Right lung (tissue), 5 donors: ENCODE results near the gene DRC1. TPM values are rescaled to one million over a fixed set of nuclear protein-coding genes. Genes with fewer than 3 reads are reported as not detected.

ENCODE experiments used
- DNase-seq, 2 donors: peaks; one replicate each; pipeline ENCODE4 v3.0.0-alpha.2; 2013
- polyA plus RNA-seq, 5 donors: library from polyadenylated mRNA; unstranded; fragments of 120-200 nt; gene quantifications; one replicate each; pipeline versions ENCODE4 v1.2.1 to v1.2.3, GENCODE V29; 2013; ENCODE audit warnings: inconsistent platforms in 1 of 5, low replicate concordance in 1 of 5; ENCODE audit not compliant: insufficient read length in 5 of 5, insufficient read depth in 1 of 5

DRC1 gene
- polyA plus RNA-seq, 5 donors = 1.1 to 8.5 (median 6.9) TPM

DNA sequence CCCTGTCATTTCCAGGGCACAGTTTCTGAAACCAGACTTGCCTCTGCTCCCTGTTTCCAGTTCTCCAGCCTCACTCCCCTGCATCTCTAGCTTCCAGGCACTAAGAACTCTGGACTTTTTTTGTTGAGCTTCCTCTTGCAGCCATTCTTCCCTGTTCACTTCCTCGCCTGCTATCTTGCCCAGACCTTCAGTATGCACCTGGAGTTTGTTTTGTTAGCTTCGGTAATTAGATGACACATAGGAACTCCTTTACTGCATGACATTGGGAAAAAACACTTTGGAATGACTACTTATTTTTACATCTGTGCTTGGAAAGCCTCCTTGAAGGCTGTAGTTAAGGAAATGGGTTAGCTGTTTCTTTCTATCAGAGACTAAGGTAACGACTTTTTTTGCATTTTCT, 41.0 kb downstream of the DRC1 start:
- no peak for DNase-seq

DNA sequence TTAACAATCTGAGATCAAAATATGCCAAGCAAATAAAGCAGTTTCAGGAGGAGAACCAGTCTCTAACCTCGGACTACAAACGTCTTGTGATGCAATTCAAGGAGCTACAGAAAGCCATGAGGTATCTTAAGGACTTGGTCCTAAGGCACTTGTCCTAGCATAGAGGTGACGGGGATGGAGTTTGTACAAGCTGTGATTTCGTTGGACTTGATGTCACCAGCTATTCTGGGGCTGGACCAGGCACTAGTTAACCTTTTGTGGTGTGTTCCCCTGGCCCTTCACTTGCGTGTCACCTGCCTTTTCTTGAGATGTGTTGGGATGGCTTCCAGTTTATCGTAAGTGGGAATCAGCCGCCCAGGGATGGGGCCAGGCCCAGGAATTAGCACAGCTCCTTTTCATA, 42.5 kb downstream of the DRC1 start:
- no peak for DNase-seq

DNA sequence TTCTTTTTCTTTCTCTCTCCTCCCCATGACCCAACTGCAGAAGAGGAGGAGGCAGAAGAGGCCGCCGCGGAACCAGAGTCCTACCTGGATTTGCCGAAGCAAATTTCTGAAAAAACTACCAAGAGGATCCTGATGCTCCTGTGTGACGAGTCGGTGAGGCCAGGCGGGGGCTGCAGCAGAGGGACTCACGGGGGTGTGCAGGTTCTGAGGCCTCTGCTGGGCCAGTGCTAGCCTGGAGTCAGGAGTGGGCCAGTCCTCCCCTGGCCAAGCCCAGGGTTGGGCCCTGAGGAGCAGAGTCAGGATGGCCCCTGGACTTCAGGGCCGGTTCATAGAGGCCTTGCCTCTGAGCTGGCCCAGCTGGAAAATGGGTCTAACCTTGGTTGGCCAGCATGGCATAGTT, 46.9 kb downstream of the DRC1 start:
- no peak for DNase-seq

- DNase-seq = no peak
Measured at GRCh38 chr2:26449278-26450030, 47.7 kb downstream of the DRC1 start.

DNA sequence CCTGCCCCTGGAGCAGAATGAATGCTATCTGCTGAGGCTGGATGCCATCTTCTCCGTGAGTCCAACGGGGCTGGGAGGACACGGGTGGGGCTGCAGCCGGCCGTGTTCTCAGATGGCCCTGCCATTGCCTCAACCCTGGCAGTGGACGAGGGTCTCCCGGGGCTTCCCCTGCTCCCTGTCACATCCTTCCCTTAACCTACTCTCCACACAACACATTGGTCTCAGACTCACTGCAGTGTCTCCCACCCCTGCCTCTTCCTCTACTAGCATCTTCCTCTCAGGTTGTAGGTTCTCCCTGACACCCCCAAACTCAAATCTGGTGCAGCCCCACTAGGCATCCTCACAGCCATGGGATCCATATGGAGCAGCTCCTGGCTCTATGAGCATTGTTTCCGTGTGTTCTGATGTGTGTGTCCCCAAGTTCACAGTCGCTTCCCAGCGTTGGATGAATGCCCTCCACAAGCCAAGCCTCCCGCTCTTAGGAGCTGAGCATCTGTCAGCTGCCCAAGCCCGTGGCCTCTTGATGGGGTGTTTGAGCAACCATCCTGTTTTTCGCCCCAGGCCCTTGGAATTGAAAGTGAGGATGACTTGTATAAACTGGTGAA, 48.4 kb downstream of the DRC1 start:
- DNase-seq = no peak

- no peak for DNase-seq
Measured at GRCh38 chr2:26451700-26452099, 50.0 kb downstream of the DRC1 start.

DNA sequence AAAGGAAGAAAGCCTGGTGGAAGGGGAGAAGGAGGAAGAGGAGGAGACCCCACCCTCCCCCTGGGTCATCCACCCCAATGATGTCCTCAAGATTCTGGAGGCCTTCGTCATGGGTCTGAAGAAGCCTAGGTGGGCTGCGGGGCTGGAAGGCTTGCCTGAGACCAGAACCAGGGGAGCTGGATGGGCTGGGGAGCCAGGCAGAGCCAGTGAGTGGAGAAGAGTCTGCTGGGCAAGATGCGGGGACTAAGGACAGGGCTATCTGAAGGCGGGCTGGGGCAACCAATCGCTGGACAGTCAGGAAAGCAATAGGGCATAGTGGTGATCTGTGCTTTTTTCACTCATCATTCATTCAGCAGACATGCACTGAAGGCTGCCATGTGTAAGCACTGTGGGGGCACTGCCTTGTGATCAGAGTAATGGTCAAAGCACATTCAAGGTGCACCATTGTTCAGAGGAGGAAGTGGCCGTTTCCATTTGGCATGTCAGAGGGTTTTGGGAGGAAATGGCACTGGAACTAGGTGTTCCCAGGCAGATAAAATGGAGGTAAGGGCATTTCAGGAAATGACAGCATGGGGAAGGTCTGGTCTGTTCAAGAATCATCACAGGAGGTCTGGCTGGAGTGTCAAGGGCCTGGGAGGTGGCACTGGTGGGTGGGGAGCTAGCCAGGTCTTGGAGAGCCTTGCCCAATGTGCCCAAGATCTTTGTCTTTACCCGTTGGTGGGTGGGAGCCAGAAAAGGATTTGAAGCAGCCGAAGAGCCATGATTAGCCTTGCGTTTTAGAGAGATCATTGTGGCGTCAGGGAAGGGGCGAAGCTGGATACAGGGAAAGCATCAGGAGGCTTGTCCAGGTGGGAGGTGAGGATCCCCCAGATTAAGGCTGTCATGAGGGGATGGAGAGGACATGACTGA, 52.0 kb downstream of the DRC1 start:
- no peak for DNase-seq

- DNase-seq = no peak
Measured at GRCh38 chr2:26454561-26455001, 52.9 kb downstream of the DRC1 start.

DNA sequence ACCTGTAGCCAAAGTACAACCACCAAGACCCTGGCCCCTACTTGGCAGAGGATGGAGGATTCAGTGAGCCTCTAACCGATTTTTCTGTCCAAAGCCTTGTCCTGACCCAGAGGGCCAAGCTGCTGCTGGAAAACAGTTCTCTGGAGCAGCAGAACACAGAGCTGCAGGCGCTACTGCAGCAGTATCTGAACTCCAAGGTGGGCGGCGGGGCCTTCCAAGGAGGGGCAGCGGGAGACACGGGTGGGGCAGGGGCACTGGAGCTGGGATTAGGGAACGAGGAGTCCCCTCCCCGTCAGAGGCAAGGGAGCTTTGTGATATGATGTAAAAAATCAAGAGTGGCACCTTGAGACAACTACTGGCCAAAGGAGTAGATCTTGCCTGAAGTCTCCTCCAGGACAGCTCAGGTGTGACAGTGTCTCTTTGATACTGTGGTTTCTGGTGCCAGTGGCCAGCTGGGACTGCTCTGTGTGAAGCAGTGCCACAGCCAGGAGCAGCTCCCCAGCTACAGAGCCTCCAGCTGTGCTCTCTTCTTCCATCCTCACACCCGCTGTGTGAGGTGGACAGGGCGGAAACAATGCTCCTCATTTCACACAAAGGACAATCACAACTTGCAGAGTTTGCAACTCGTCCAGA, 53.4 kb downstream of the DRC1 start:
- DNase-seq = no peak

- no peak for DNase-seq
Measured at GRCh38 chr2:26455670-26456439, 54.1 kb downstream of the DRC1 start.

DNA sequence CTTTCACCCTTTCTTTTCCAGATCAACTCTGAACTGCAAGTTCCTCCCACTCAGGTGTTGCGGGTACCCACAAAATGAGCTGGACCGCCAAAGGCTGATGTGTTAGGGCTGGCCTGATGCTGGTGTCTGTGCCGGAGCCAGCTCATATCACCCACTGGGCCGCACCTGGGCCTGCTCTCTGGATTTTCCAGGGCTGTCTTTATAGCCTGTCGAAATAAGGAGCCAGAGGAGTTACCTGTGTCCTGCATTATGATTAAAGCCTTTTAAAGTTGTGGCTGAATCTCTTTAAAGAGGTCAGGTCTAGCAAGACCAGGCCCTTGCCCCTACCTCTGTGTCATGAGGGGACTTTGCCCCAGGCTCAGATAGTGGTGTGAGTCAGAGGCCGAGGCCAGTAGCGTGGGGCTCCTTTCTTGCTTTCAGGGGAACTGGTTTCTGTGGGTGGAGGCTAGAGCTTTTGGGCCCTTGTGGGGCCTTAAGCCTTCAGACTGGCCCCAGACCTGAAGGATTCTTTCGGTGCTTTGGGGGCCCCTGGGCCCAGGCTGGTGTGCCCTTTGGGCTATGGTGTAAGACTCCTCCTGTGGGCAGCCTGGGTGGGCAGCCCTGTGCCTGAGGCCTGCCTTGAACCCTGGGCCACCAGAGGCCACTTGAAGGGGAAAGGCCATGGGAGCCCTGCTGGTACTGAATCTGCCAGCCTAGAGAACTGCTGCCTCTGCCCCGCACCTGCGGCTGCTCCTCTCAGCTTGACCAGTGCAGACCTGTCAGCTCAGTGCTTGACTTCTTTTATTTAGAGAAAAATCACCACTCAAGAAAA, 54.9 kb downstream of the DRC1 start:
- no peak for DNase-seq

DNA sequence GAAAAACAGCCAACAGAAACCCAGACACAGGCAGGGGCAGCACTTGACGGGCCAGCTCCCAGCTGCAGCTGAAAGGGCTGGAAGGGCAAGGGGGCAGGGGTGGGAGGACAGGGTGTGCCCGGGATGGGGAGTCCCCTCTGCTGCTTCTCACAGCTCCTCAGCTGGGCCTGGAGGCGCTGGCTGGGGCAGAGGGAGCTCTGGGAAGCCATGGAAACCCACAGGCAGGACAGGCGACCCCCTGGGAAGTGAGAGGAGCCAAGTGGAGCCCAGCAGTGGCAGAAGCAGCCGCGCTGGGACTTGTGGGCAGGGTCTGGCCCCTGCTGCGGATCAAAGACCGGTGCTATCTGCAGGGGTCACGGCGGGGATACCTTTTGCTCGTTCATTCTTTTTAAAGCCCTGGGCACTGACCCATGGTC, 55.5 kb downstream of the DRC1 start:
- no peak for DNase-seq

- DNase-seq = no peak
Measured at GRCh38 chr2:26457695-26458364, 56.1 kb downstream of the DRC1 start.

GRCh38 chr2:26458365-26459042, 56.8 kb downstream of the DRC1 start:
- DNase-seq = no peak

- no peak for DNase-seq
Measured at GRCh38 chr2:26459991-26460612, 58.4 kb downstream of the DRC1 start.

DNA sequence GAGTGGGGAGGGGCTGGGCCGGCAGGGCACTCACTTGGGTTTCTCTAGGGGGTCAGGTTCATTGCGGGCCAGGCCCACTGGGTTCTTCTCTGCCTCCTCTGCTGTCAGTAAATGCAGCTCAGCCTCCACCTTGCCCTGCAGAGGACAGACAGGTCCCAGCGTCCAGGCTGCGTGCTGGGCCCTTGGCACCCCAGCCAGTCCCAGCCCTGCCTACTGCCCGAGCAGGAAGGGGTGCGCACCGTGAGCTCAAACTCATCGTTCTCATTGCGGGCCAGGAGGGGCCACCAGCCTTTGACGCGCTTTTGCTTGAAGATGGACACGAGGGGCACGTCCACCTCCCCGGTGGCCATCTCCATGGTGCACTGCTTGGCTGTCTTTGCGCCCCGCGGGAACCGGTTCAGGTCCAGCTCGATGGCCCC, 58.9 kb downstream of the DRC1 start:
- DNase-seq = no peak

DNA sequence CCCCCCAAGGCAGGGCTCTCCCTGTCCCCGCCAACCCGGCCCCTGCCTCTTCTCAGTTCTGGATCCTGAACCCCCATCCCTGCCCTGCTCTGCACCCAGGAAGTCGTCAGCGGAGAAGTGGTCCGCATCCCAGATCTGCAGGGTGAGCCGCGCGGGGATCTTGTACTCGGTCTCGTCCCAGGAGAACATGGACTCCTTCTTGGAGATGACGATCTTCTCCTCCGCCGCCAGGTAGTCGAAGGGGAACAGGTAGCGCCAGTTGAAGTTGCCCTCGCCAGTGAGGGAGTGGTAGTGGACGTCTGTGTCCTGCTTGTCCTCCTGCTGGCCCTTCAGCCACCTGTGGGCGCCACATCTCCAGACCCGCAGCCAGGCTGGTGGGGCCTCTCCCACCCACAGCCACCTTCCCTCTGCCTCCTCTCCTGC, 59.9 kb downstream of the DRC1 start:
- no peak for DNase-seq

DNA sequence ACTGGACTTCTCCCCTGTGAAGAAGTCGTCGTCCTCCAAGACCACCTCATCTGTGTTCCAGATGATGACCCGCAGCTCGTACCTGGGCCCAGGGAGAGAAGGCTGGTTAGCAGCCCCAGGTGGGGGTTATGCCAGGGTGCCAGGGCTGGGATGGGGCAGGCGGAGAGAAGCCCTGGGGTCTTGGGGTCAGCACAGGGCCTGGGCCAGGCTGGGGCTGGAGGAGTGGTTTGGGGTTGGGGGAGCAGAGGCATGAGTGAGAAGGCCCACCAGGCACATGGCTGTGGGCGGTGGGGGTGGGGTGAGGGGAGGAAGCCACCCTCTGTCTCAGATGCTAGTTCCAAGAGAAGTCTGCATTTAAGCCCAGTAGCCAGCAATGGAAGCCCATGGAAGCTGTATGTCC, 60.4 kb downstream of the DRC1 start:
- no peak for DNase-seq
